Measurements from ENCODE around the gene C1orf116.

C1orf116 gene

GRCh38 chr1:207029701-207030521 is 2.6 kb downstream of the C1orf116 start:
- TF ChIP-seq ZFX (IDR thresholded peaks at IDR 0.05; ENCODE audit: borderline replicate concordance), result no peak
- no peak for TF ChIP-seq CTCF (IDR thresholded peaks at IDR 0.05)
- peak overlapping the region; percentile 100 for H3K27ac ChIP-seq

GRCh38 chr1:207028884-207029650 is 3.5 kb downstream of the C1orf116 start:
- TF ChIP-seq CTCF (IDR thresholded peaks at IDR 0.05) (no peak), ZFX (IDR thresholded peaks at IDR 0.05; ENCODE audit: borderline replicate concordance) (no peak)
- peak overlapping the region; percentile 100 for H3K27ac ChIP-seq

- TF ChIP-seq CTCF (IDR thresholded peaks at IDR 0.05) (no peak), ZFX (IDR thresholded peaks at IDR 0.05; ENCODE audit: borderline replicate concordance) (no peak)
- peak overlapping the region; percentile 100 for H3K27ac ChIP-seq
Measured at GRCh38 chr1:207027921-207028320, 4.6 kb downstream of the C1orf116 start.

- peak overlapping the region; percentile 100 for H3K27ac ChIP-seq
- no peak for TF ChIP-seq CTCF (IDR thresholded peaks at IDR 0.05)
- TF ChIP-seq ZFX (IDR thresholded peaks at IDR 0.05; ENCODE audit: borderline replicate concordance), result no peak
Measured at GRCh38 chr1:207027206-207027777, 5.3 kb downstream of the C1orf116 start.

- TF ChIP-seq CTCF (IDR thresholded peaks at IDR 0.05) (no peak), ZFX (IDR thresholded peaks at IDR 0.05; ENCODE audit: borderline replicate concordance) (no peak)
- peak overlapping the region; percentile 100 for H3K27ac ChIP-seq
Measured at GRCh38 chr1:207026104-207026534, 6.4 kb downstream of the C1orf116 start.

- TF ChIP-seq ZFX (IDR thresholded peaks at IDR 0.05; ENCODE audit: borderline replicate concordance), result no peak
- no peak for TF ChIP-seq CTCF (IDR thresholded peaks at IDR 0.05)
- peak overlapping the region; percentile 100 for H3K27ac ChIP-seq
Measured at GRCh38 chr1:207025146-207025880, 7.2 kb downstream of the C1orf116 start.
